Motor neuron (in vitro differentiated cells): ENCODE data around the gene C12orf75. TPM values are rescaled to one million over a fixed set of nuclear protein-coding genes. Genes with fewer than 3 reads are reported as not detected.
A peak's percentile ranks its signal among the peaks of the same experiment; 100 is the strongest.

Experiments used
- ATAC-seq, 8 experiments: fragments of 200-7000 bp; cut with Tn5 transposase; replicated peaks in 6 of 8; 2 replicates each; pipeline ENCODE4 v1.8.0; 2021; ENCODE audit warnings: mild to moderate bottlenecking in 8 of 8, moderate library complexity in 8 of 8
- H3K27ac ChIP-seq, 2 donors: fragments of 250-450 bp; sonication (Bioruptor Pico); 2 replicates each; pipeline ENCODE4 v1.9.0; 2021; ENCODE audit warnings: antibody characterized with exemption in 2 of 2, mild to moderate bottlenecking in 2 of 2, moderate library complexity in 1 of 2
- H3K4me1 ChIP-seq, 2 donors: fragments of 250-450 bp; sonication (Bioruptor Pico); replicated peaks in 1 of 2; 2 replicates each; pipeline ENCODE4 v1.6.1; 2021; ENCODE audit warnings: antibody characterized with exemption in 2 of 2, mild to moderate bottlenecking in 2 of 2, moderate library complexity in 1 of 2
- H3K4me3 ChIP-seq, 5 donors: fragments of 250-450 bp; sonication (Bioruptor Pico); 2 replicates each; pipeline ENCODE4 v1.9.0; 2021; ENCODE audit warnings: antibody characterized with exemption in 5 of 5, mild to moderate bottlenecking in 5 of 5, moderate library complexity in 4 of 5
- WGBS, 10 experiments: fragments of 450-650 bp; shearing (Covaris generic); methylation state at CpG; one replicate each; pipeline ENCODE4 v1.0.0; 2022; 5-methylcytosine and 5-hydroxymethylcytosine counted together
- in situ Hi-C, 9 experiments: fragments of 400-800 bp; cut with MboI; loops; one replicate each; pipeline ENCODE4 v1.15.0; 2021; ENCODE audit warnings: low sequenced_read_pairs in 9 of 9, low pct_unique_long_range_greater_than_20kb in 2 of 9; ENCODE audit not compliant: unreplicated experiment in 9 of 9
- total RNA-seq, 8 experiments: library from RNA; unstranded; fragments of 300-600 nt; gene quantifications; 2 replicates each; pipeline versions ENCODE4 v1.2.3 to v1.2.4, GENCODE V29; 2022

C12orf75 gene
- total RNA-seq, 8 experiments from 2014 or later: 5.1 to 55.8 (median 17.8) TPM

DNA sequence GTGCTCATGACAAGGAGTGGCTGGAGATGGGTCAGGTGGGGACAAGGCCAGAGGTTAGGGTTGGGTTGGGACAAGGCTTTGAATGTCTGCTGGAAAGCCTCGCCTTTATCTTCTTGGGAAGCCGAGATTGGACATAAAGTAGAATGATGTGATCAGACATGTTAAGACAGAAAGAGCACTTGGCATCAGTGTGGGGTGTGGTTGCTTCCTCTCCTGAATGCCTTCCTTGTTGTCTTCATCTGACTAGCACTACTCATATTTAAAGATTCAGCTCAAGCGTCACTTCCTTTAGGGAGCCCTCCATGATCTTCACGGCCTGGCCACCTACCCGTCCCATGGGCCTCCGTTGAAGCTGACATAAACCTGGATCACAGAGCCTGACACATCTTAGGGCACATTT, 14.8 kb upstream of the C12orf75 start:
- WGBS, 10 experiments: 70 to 100% (median 97%) methylated on average over 1 to 5 of the region's 6 CpGs; no CpG with 5 or more reads in 3 of the 10 experiments

GRCh38 chr12:105316931-105317852, 13.3 kb upstream of the C12orf75 start:
- H3K4me1 ChIP-seq: no peaks in the 10 kb centered on the region
- in situ Hi-C loops: no loop called here
- no peak overlapping the region for H3K4me3 ChIP-seq
- no peak overlapping the region for H3K27ac ChIP-seq
- WGBS, 10 experiments: 44 to 100% (median 86%) methylated on average over 1 to 4 of the region's 4 CpGs
- ATAC-seq: no peak

More for the DNA sequence above, 14.8 kb upstream of the C12orf75 start:
- Histone ChIP-seq H3K4me1 (no peaks in the 10 kb centered on the region), H3K4me3 (no peak overlapping the region), H3K27ac (no peak overlapping the region)
- in situ Hi-C loops: no loop called here
- peak in 1 of 8 experiments; percentile 28 for ATAC-seq

DNA sequence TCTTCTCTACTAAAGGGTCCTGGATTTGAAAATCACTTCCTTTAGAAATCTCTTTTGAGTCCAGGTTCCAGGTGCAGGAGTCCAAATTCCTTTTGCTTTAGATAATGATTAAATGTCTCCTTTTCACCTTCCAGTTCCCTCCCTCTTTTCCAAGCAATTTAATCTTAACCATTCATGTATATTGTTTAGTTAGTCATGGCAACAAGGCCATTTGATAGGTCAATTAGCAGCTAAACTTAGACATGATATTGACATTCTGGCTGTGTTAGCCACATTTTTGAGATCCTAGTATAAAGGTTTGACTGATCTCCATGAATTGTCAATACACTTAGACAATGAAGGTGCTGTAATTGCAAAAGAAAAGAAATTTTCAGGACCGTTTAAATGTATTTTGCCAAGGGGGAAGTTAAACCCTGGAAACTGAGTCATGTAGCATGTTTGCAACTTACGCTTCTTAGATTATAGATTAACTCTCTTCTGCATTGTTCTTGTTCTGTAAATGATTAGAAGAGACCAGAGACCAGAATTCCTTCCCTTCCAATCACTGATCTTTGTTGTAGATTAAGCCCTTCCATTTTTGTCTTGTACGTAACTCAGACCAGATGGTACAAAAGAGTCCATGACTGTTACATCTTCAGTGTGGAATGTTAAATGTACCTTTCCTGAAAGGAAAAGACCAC, 12.4 kb upstream of the C12orf75 start:
- no peak overlapping the region for H3K27ac ChIP-seq
- peak in 1 of 8 experiments; percentile 30 for ATAC-seq
- in situ Hi-C loops: no loop called here
- 17 to 100% (median 41%) methylated on average over 1 to 3 of the region's 3 CpGs; no CpG with 5 or more reads in 1 of the 10 experiments for WGBS, 10 experiments
- no peaks in the 10 kb centered on the region for H3K4me1 ChIP-seq
- H3K4me3 ChIP-seq: no peak overlapping the region

DNA sequence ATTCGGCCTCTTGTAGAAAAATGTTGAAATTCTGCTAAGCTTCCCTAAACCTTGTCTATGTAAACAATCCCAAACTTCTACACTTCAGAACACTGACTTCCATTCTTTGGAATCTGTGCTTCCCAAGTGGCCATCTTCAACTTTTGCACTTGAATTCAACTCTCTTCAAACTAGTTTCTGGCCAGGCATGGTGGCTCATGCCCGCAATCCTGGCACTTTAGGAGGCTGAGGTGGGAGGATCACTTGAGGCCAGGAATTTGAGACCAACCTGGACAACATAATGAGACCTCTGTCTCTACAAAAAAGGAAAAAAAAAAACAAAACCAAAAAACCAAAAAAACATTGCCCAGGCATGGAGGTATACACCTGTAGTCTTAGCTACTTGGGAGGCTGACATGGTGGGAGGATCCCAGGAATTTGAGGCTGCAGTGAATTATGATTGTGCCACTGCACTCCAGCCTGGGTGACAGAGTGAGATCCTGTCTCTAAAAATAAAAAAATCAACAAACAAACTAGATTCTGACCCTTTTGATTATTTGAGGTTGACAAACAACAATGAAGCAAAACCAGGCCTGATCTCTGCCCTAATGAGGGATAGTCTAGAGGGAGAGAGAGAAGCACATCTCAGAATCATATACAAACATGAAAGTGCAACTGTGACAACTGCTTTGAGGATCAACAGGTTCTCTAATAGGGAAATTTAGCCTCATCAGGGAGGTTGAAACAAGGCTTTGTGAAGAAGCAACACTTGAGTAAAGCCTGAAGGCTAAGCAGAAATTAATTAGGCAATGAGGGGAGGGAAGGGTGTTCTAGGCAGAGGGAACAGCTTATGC, 11.6 kb upstream of the C12orf75 start:
- no peaks in the 10 kb centered on the region for H3K4me1 ChIP-seq
- no peak for ATAC-seq
- no peak overlapping the region for H3K4me3 ChIP-seq
- in situ Hi-C loops: no loop called here
- H3K27ac ChIP-seq: no peak overlapping the region
- WGBS, 10 experiments: 0 to 100% (median 71%) methylated on average over 1 to 2 of the region's 2 CpGs; no CpG with 5 or more reads in 3 of the 10 experiments

DNA sequence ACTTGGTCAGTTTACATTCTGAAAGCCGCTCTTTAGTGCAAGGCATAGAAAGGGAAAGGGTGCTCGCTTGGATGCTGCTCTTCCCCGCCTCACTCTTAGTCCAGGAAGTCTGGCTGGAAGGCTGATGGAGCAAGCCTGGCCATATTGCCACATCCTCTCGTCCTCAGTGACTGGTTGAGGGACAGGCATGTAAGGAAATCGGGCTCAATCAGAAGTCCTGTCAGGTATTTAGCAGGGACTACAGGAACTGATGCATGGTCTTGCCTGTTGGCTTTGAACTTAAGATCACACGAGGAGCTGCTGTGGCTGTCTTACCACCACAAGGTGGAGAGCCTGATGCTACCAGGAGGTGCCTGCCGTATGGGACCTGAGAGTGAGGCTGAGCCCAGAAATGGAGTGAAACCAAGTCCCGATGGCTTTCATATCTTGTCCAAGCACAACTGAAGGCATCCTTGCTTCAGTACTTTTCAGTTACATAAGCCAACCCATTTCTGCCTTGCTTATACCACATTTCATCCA, 10.7 kb upstream of the C12orf75 start:
- no peak overlapping the region for H3K4me3 ChIP-seq
- H3K4me1 ChIP-seq: no peaks in the 10 kb centered on the region
- H3K27ac ChIP-seq: no peak overlapping the region
- ATAC-seq: no peak
- in situ Hi-C loops: no loop called here
- WGBS, 10 experiments: 68 to 86% (median 70%) methylated on average over 2 to 5 of the region's 8 CpGs; no CpG with 5 or more reads in 3 of the 10 experiments

- Histone ChIP-seq H3K4me1 (no peaks in the 10 kb centered on the region), H3K27ac (no peak overlapping the region), H3K4me3 (no peak overlapping the region)
- WGBS, 10 experiments: 40 to 60% methylated on average over 1 to 2 of the region's 2 CpGs; no CpG with 5 or more reads in 8 of the 10 experiments
- in situ Hi-C loops: no loop called here
- no peak for ATAC-seq
Measured at GRCh38 chr12:105321125-105321524, 9.4 kb upstream of the C12orf75 start.

DNA sequence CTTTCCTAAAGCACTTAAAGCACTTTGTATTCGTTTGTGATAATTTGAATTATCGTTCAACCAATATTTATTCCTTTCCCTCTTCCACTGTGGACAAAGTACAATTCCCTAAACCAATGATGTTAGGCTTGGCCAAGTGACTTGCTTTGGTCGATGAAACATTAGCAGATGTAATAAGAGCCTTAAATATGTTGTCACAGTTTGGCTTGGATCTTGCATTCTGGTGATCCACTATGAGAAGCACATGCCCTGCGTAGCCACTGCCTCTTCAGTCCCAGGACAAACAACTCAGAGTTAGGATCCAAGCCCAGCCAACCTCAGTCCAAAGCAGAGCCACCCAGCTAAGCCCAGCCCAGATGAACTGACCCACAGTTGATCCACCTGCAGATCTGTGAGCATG, 8.4 kb upstream of the C12orf75 start:
- ATAC-seq: peak in 2 of 8 experiments; percentile 73 to 86
- WGBS, 10 experiments: 0 to 95% (median 80%) methylated on average over 1 to 4 of the region's 4 CpGs; no CpG with 5 or more reads in 1 of the 10 experiments
- in situ Hi-C loops: no loop called here
- H3K27ac ChIP-seq: no peak overlapping the region
- H3K4me1 ChIP-seq: no peaks in the 10 kb centered on the region
- H3K4me3 ChIP-seq: no peak overlapping the region

DNA sequence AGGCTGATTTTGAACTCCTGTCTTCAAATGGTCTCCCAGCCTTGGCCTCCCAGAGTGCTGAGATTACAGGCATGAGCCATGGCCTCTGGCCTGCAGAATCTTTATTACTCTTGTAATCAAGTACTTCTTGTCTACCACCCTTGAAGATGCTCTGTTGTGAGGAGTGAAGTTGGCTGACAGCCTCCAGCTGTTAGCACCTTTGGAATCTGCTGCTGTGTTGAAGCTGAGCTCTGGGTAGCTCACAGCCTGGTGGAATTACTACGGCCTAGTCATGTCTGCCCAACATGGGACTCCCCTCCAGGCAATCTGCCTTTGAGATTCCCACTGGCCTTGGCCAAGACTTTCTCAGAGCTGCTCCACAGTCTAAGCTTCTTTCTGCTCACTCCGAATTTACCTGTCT, 5.8 kb upstream of the C12orf75 start:
- H3K4me1 ChIP-seq: no peaks in the 10 kb centered on the region
- no peak for ATAC-seq
- in situ Hi-C loops: no loop called here
- no peak overlapping the region for H3K4me3 ChIP-seq
- H3K27ac ChIP-seq: no peak overlapping the region
- WGBS, 10 experiments: 40 to 80% methylated on average over 1 of the region's 2 CpGs; no CpG with 5 or more reads in 8 of the 10 experiments

DNA sequence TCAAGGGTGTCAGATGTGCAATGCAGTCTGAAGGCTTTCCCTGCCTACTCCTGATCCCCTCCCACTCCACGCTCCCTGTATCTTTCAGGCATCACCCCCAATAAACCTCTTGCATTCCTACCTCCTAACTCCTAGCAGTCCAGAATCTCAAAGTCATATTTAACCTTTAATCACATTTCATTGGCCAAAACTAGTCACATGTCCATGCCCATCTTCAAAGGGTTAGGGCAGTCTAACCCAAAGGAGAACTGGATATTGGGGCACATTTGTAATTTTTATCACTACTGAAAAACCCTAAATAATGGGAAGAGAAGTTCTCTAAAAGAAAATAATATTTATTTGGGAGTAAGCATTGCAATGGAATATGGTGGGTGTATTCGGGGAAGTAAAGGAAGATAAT, 5.4 kb upstream of the C12orf75 start:
- no peaks in the 10 kb centered on the region for H3K4me1 ChIP-seq
- no peak for ATAC-seq
- H3K27ac ChIP-seq: no peak overlapping the region
- H3K4me3 ChIP-seq: no peak overlapping the region
- in situ Hi-C loops: no loop called here
- WGBS, 10 experiments: 80 to 100% (median 100%) methylated on average over 1 to 2 of the region's 2 CpGs; no CpG with 5 or more reads in 2 of the 10 experiments

- 0 to 80% (median 14%) methylated on average over 1 to 9 of the region's 9 CpGs for WGBS, 10 experiments
- in situ Hi-C loops: no loop called here
- no peak overlapping the region for H3K27ac ChIP-seq
Measured at GRCh38 chr12:105329926-105330282, 587 bp upstream of the C12orf75 start.

GRCh38 chr12:105330931-105331804, 677 bp downstream of the C12orf75 start:
- peak; percentile 12 to 69 (median 62) for ATAC-seq
- 0 to 40% (median 8%) methylated on average over 1 to 2 of the region's 46 CpGs; no CpG with 5 or more reads in 3 of the 10 experiments for WGBS, 10 experiments

More at GRCh38 chr12:105329926-105330282, 587 bp upstream of the C12orf75 start:
- Histone ChIP-seq H3K4me3 (peak overlapping the region in 4 of 5 donors; percentile 63 to 85 (median 78)), H3K4me1 (peaks cover 3 to 17% of the 10 kb centered on the region in 2 donors)
- no peak for ATAC-seq

More at GRCh38 chr12:105330931-105331804, 677 bp downstream of the C12orf75 start:
- Histone ChIP-seq H3K4me1 (peaks cover 3 to 17% of the 10 kb centered on the region in 2 donors), H3K4me3 (peak overlapping the region; percentile 63 to 85 (median 81)), H3K27ac (peak overlapping the region in 1 of 2 donors; percentile 11)
- in situ Hi-C loops: no loop called here
